ENCODE data around the gene PPP2R2D.

The PPP2R2D gene

DNA sequence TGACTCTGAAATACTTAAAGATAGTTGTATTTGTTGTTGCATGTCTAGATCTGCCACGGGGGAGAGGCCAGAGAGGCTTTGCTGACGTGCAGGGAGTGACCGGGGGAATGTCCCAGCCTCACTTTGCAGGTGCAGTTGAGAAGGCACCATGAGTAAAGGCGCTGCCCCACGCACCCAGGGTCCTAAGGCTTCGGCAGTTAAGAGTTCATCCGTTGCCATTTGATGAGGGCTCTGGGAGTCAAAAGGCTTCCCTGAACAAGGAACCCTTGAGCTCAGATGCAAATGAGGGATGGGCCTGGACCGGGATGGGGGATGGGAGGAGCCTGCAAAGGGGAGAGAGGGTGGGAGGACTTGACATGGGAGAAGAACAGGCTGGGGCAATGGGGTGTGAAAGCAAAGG is 20.4 kb downstream of the PPP2R2D start:
- DNase-seq (ENCODE audit: low spot score in 2 of 2) (no peak), ATAC-seq (no peak)
- peaks cover 12% of the 10 kb centered on the region for H3K9me3 Mint-ChIP-seq
- H3K4me3 Mint-ChIP-seq, result peak overlapping the region; percentile 20
- H3K36me3 Mint-ChIP-seq, result peaks cover 41% of the 10 kb centered on the region
- H3K4me1 Mint-ChIP-seq, result peaks cover 70% of the 10 kb centered on the region
- peak overlapping the region; percentile 97 for H3K27ac Mint-ChIP-seq

DNA sequence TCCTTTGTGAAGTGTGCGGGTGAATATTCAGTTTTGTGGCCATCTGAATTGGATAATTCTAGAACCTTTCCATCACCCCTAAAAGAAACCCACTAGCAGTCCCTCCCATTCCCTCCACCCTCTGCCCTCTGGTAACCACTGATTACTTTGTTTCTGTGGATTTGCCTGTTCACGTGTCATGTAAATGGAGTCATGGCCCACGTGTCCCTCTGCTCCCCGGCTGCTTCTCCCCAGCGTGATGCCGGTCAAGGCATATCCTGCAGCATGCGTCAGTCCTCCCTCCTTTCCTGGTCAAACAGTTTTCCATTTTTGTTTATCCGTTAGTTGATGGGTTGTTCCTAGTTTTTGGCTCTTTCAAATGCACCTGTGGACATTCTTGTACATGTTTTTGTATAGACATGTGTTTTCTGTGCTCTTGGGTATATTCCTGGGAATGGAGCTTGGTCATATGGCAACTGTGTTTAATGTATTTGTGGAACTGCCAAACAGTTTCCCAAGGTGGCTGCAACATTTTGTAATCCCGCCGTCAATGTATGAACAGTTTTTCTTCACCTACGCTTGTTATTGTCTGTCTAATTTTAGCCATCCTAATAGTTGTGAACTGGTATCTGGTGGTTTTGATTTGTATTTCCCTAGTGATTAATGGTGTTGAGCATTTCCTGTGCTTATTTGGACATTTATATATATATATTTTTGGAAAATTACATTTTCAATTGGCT is 22.4 kb downstream of the PPP2R2D start:
- Mint-ChIP-seq H3K4me1 (peaks cover 72% of the 10 kb centered on the region), H3K27ac (no peak overlapping the region), H3K36me3 (peaks cover 22% of the 10 kb centered on the region), H3K4me3 (no peak overlapping the region), H3K9me3 (peaks cover 10% of the 10 kb centered on the region)
- ATAC-seq, result no peak
- no peak for DNase-seq (ENCODE audit: low spot score in 2 of 2)

DNA sequence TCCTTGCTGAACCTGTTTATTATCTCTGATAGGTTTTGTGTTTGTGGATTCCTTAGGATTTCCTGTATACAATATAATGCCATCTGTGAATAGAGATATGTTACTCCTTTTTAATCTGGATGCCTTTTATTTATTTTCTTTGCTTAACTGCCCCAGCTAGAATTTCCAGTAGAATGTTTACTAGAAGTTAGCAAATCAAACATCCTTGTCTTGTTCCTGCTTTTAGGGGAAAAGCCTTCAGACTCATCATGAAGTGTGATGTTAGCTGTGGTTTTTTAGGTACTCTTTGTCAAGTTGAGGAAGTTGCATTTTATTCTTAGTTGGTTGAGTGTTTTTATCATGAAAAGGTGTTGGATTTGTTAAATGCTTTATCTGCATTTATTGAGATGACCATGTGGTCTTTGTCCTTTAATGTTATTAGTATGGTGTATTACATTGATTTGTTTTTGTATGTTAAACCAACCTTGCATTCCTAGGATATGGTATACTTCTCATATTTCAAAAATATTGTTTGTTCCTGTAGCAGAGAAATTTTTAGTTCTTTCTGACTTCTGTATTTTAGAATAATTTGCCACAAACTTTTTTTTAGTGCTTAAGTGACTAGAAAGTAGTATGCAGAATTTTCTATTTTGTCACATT is 24.3 kb downstream of the PPP2R2D start:
- Mint-ChIP-seq H3K9me3 (peaks cover 2% of the 10 kb centered on the region), H3K27ac (no peak overlapping the region), H3K4me1 (peaks cover 72% of the 10 kb centered on the region), H3K4me3 (no peak overlapping the region), H3K36me3 (peaks cover 18% of the 10 kb centered on the region)
- DNase-seq (ENCODE audit: low spot score in 2 of 2) (no peak), ATAC-seq (no peak)

DNA sequence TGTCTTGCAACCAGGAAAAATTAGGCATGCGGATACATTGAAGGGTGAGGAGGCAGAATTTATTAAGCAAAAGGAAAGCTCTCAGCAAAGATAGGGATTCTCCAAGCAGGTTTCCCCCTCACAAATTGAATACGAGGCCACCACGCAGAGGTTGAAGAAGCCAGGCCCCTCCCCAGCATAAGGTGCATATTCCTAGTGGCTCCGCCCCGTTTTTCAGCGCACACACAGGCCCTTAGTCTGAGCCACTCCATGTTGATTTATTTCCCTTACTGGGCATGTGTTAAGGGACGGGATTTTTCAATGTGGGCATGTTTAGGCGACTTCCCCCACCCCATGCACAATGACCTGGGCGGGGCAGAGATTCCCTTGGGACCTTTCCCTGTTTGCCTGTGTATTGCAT is 24.9 kb downstream of the PPP2R2D start:
- no peaks in the 10 kb centered on the region for H3K9me3 Mint-ChIP-seq
- no peak for DNase-seq (ENCODE audit: low spot score in 2 of 2)
- no peak for ATAC-seq
- peaks cover 72% of the 10 kb centered on the region for H3K4me1 Mint-ChIP-seq
- no peak overlapping the region for H3K4me3 Mint-ChIP-seq
- peaks cover 13% of the 10 kb centered on the region for H3K36me3 Mint-ChIP-seq
- H3K27ac Mint-ChIP-seq, result no peak overlapping the region

DNA sequence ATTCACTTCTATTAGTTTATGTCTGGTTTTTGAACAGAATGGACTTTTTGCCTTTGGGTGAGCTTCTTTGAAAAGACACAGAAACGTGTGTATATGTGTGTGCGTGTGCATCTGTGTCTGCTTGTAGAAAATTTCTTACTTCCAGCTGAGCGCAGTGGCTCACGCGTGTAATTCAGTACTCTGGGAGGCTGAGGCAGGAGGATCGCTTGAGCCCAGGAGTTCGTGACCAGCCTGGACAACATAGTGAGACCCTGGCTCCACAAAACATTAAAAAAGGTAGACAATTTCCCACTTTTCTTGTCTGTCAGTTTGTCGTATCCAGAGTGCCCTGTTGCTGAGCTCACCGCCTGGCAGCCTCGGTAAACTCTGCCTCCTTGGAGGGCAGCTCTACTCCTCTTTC is 25.4 kb downstream of the PPP2R2D start:
- Mint-ChIP-seq H3K4me3 (peak overlapping the region; percentile 59), H3K9me3 (no peaks in the 10 kb centered on the region), H3K27ac (peak overlapping the region; percentile 18)

DNA sequence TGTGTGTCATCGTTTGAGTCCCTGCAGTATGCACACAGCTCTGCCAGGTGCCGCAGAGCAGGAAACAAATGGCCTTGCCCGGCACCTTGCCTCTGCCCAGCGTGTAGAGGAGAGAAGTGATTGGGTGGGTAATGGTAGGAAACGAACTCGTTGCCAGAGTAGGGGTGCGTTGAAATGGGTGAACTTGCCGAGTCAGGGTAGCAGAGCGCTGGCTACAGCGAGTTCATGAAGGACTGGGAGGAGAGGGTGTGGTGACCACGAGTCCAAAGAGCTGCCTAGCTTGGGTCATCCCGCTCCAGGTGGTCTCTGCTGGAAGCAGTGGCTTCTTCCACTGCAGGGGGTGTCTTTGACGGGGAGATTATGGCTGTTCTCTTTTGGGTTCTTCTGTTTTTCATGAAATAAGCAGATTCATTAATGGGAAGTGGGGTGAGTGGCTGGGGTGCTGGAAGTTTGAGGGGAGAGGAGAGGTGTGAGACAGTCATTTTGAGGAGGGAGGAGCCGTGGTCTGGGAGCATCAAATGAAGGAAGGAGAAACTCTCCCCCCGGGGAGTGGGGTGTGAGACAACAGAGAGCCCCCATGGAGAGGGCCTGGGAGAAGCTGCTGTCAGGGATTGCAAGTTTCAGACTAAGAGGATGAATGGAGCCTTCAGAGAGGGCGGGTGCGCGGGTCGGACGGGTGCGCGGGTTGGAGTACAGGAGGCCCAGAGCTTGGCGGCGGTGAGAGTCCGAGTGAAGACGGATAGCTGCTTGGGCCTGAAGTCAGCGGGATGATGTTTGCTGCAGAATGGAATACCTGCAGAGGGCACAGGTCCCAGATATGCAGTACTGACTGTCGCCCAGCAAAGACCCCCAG is 26.2 kb downstream of the PPP2R2D start:
- Mint-ChIP-seq H3K4me3 (peak overlapping the region; percentile 59), H3K4me1 (peaks cover 74% of the 10 kb centered on the region), H3K27ac (peak overlapping the region; percentile 18), H3K36me3 (peaks cover 13% of the 10 kb centered on the region), H3K9me3 (no peaks in the 10 kb centered on the region)
- DNase-seq (ENCODE audit: low spot score in 2 of 2) (no peak), ATAC-seq (no peak)

More for the DNA sequence above, 25.4 kb downstream of the PPP2R2D start:
- DNase-seq (ENCODE audit: low spot score in 2 of 2), result no peak
- H3K36me3 Mint-ChIP-seq, result peaks cover 13% of the 10 kb centered on the region
- H3K4me1 Mint-ChIP-seq, result peaks cover 72% of the 10 kb centered on the region
- ATAC-seq, result no peak

DNA sequence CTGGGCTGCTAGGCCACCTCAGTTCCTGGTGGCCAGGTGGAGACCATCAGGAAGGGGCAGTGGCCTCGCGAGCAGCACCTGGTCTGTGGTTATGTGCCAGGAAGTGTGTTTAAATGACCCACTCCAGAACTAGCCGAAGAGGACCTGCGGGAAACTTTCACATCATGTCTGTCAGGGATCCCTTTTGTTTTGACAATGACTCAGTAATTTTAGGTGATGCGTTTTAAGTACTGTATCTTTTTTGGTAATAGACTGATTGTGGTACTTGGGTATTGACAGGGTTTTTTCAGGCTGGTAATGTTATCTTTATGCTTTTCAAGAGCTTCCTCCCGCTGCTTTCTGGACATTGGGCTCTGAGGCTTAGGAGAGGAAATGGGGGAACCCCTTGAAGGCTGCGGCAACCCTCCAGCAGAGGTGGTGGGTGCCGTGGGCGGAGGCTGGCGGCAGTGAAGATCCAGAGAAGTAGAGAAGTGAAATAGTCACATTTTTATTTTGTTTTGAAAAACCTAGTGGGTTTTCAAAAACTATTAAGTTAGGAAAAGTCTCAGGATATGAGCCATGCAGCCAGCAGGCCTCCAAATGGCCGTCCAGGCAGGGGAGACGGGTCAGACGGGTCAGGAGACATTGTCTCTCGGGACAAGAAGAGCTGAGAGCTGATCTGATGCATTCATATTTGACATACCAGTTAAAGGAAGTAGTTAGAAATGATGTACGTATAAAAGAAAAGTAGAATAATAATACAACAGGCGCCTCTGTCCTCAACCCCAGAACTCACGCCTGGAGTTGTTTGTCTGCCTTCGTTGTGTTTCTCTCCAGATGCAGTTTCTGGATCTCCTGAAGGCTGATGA is 27.7 kb downstream of the PPP2R2D start:
- ATAC-seq (peak; percentile 95), DNase-seq (ENCODE audit: low spot score in 2 of 2) (peak; percentile 29 to 70)
- peaks cover 67% of the 10 kb centered on the region for H3K4me1 Mint-ChIP-seq
- H3K27ac Mint-ChIP-seq, result peak overlapping the region; percentile 85
- peak overlapping the region; percentile 59 for H3K4me3 Mint-ChIP-seq
- peaks cover 13% of the 10 kb centered on the region for H3K36me3 Mint-ChIP-seq
- no peaks in the 10 kb centered on the region for H3K9me3 Mint-ChIP-seq

DNA sequence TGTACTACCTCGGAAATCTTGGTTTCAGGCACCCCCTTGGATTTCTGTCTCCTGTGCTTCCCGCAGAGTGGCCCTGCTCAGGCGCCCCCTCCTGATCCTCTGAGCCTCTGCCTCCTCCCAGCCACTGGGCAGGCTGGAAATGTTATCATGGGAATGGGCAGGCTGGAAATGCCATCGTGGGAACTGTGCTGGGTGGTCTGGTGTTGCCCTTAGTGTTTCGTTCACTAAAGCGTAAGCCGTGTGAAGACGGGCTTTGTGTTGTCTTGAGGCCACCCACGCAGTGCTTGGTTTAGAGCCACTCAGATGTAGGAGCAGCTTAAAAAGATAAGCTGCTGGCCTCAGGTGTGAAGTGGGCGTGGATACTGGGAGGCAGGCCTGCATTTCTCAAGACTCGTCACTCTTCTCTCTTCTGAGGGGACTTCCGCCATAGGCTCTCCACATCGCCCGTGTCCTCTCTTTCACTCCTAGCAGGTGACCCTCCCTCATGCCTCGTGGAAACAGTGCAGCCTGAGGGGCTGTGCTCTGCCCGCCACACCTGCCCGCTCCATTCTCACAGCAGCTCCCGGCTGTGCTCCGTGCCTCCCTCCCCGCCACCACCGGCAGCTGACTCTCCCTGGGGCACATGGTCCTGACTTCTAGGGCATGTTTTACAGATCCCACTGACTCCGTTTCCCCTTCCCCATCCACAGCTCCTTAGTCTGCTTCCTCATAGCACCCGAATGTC is 28.5 kb downstream of the PPP2R2D start:
- no peak for DNase-seq (ENCODE audit: low spot score in 2 of 2)
- peak overlapping the region; percentile 59 for H3K4me3 Mint-ChIP-seq
- no peaks in the 10 kb centered on the region for H3K9me3 Mint-ChIP-seq
- peaks cover 22% of the 10 kb centered on the region for H3K36me3 Mint-ChIP-seq
- H3K4me1 Mint-ChIP-seq, result peaks cover 66% of the 10 kb centered on the region
- no peak for ATAC-seq
- H3K27ac Mint-ChIP-seq, result peak overlapping the region; percentile 85

DNA sequence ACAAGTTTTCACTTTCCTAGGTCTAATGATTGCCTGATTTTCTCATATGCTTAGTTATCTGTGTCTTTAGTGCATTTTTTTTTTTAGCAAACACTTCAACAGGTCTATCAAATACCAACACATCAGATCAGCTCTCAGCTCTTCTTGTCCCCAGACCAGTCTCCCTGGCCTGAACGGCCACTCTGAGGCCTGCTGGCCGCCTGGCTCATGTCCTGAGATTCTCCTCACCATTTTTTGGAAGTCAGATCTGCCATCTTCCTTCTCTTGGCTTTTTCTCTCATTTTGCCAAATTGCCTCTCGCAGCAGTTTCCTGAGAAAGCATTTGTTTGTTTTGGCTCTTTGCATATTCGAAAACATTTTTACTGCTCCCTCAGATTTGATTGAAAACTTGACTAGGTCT is 29.3 kb downstream of the PPP2R2D start:
- Mint-ChIP-seq H3K36me3 (peaks cover 30% of the 10 kb centered on the region), H3K4me1 (peaks cover 63% of the 10 kb centered on the region), H3K9me3 (no peaks in the 10 kb centered on the region), H3K4me3 (no peak overlapping the region), H3K27ac (no peak overlapping the region)
- ATAC-seq (no peak), DNase-seq (ENCODE audit: low spot score in 2 of 2) (no peak)

DNA sequence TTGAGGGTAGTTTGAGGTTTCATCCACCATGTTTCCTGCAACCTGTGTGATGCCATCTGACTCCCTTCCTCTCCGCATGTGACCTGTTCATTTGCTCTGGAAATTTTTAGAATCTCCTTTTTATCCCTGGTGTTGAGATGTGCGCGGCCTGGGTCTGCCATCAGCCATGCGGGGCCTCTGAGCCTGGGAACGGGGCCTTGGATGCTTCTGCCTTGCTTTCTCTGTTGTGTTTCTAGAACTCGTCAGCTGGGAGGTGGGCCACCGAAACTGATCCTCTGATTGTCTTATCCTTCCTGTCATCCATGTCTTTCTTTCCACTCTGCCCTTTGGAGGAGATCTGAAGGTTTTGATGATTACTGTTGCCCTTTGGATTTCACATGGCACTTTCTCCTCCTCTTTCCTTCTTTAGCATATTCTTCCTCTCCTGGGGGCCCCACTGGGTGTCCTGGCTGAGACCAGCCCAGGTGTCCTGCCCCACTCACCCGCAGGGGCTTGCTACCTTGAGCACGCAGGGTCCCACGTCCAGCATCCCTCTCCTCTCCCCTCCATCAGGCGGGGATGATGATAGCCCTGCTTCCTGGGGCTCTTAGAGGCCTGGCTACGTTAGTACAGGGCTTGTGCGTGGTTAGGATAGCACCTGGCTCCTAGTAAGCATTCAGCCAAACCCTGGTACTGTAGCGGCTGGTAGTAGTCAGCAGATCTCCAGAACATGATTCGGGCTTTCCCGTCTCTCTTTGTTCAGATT is 29.9 kb downstream of the PPP2R2D start:
- no peak overlapping the region for H3K4me3 Mint-ChIP-seq

DNA sequence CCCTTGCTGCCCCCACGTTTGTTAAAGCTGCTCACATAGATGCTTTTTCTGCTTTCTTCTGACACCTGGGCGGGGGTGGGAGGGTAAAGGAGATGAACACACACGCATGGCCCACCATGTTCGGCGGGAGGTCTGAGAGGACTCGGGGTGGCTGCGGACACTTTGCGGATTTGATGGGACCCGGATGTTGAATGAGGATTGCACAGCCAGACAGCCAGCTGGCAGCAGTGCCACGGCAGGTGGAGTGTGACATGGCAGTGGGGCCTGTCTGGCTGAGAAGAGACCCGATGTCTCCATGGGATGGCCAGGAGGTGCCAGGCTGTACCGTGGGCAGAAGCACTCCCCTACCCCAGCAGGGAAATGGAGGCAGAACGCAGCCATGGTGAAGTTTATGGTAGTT is 31.2 kb downstream of the PPP2R2D start:
- Mint-ChIP-seq H3K4me1 (peaks cover 49% of the 10 kb centered on the region), H3K36me3 (peaks cover 47% of the 10 kb centered on the region), H3K9me3 (no peaks in the 10 kb centered on the region), H3K27ac (no peak overlapping the region), H3K4me3 (no peak overlapping the region)
- ATAC-seq (no peak), DNase-seq (ENCODE audit: low spot score in 2 of 2) (no peak)

More for the DNA sequence above, 29.9 kb downstream of the PPP2R2D start:
- Mint-ChIP-seq H3K27ac (peak overlapping the region; percentile 47), H3K9me3 (no peaks in the 10 kb centered on the region), H3K36me3 (peaks cover 36% of the 10 kb centered on the region), H3K4me1 (peaks cover 57% of the 10 kb centered on the region)
- ATAC-seq, result no peak
- no peak for DNase-seq (ENCODE audit: low spot score in 2 of 2)

DNA sequence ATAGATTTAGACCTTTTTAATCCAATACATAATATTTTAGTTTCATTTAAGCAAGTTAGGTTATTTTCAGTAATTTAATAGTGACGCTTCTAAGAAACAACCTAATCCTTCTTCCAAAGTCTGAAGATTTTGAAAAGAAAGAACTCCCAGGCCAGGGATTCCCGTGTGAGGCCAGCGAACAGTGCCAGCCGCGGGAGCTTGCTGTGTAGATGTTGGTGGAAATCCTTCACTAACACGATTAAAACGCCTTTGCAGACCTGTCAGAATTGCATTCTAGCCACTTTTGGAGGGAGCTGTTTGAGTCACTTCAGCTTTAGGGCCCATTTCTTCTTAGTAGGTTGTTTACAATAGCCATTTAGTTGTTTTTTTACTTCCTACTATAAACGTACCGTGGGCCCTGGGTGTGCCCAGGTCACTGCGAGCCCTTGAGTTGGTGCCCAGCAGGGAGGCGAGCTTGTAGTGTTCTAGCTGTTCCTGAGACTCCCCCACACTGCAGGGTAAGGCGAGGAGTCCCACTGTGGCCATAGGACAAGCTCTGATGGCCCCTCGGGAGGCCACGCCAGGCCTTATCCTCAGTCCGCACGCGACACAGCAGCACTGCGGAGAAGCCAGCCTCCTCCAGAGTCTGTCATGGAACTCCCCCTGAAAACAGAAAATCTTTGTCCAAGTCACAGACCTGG is 32.3 kb downstream of the PPP2R2D start:
- Mint-ChIP-seq H3K27ac (no peak overlapping the region), H3K9me3 (no peaks in the 10 kb centered on the region), H3K4me3 (no peak overlapping the region), H3K4me1 (peaks cover 37% of the 10 kb centered on the region), H3K36me3 (peaks cover 57% of the 10 kb centered on the region)
- DNase-seq (ENCODE audit: low spot score in 2 of 2), result no peak
- ATAC-seq, result no peak

DNA sequence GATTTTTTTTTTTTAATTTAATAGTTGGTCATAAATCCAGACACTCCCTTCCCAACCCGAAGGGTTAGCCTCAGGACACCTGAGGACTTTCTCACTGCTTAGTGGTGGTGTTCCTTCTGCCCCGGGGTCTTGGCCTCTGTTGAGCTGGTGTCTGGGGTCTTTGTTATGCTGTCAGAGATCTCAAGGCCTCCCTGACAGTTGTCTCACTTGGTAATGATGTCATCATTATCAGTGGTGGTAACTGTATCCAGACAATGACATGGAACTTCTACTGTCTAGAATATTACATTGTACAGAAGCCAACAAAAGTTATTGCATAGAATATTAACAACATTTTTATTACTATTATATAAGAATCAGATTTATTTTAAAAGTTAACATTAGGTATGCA is 32.9 kb downstream of the PPP2R2D start:
- H3K4me1 Mint-ChIP-seq, result peaks cover 32% of the 10 kb centered on the region
- no peak overlapping the region for H3K27ac Mint-ChIP-seq
- DNase-seq (ENCODE audit: low spot score in 2 of 2), result no peak
- H3K4me3 Mint-ChIP-seq, result no peak overlapping the region
- H3K9me3 Mint-ChIP-seq, result no peaks in the 10 kb centered on the region
- H3K36me3 Mint-ChIP-seq, result peaks cover 57% of the 10 kb centered on the region
- ATAC-seq, result no peak
